Loucy (cell line): ENCODE results near the gene NRSN1.

Source experiments
- CTCF ChIP-seq: fragments of 200-600 bp; sonication (generic); conservative IDR thresholded peaks from 2 replicates; pipeline ENCODE4 v1.5.1; 2014; ENCODE audit warnings: mild to moderate bottlenecking, antibody characterized with exemption, low read length
- EZH2phosphoT487 ChIP-seq: fragments of 200-600 bp; IDR thresholded peaks from 2 replicates; pipeline ENCODE4 v1.6.1; 2018; ENCODE audit warnings: antibody characterized with exemption, mild to moderate bottlenecking, moderate library complexity, borderline replicate concordance

DNA sequence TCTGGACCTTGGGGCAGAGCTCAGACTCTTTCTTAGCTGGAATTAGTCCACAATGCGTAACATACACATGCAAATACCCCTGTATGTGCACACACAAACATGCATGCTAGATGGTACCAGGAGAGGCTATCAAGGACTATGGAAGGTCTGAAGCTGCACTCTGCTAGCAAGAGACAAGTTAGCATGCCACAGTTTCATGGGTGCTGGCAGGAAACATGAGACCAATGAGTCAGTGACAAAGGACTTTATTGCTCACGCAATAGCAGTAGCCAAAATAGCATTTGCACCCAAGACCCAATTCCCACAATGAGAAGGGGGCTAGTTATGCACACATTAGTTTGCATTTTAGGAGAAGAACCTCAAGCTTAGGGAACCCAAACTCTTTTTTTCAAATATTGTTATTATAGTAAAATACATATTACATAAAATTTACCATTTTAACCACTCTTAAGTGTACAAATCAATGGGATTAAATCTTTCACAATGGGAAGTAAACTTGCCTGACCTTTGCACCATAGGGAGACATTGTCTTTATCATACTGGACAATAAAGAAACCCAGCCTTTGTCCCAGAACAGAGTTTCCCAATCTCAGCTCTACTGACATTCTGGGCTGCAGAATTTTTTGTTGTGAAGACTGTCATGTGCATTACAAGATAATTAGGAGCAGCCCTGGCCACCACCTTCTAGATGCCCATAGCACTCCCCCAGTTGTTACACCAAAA lies 69.1 kb downstream of the NRSN1 start:
- TF ChIP-seq CTCF, result no peak
- TF ChIP-seq EZH2phosphoT487, result no peak
